ENCODE data around the gene NDST1. TPM values are rescaled to one million over a fixed set of nuclear protein-coding genes. Genes with fewer than 3 reads are reported as not detected.

Gene NDST1
- total RNA-seq, 1 donor from 2014 or later: 321 TPM

DNA sequence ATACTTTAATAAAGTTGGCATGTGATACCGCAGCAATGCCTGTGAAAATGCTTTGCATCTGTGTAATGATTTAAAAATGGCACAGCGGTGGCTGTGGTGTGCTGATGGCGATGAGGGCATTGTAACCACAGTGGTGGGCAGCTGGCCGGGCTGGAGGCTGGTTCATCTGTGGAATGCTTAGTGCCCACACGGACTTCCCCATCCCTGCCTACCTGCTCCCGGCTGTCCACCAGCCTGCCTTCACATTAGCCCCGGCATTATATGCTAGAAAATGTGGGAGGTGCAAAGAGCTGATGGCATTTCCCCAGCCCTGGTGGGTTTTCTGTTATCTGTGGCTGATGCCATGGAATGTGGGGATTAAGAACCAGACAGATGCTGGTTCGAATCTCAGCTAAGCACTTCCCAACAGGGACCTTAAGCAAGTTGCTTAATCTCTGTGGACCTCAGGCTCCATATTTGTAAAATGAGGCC lies 2.9 kb upstream of the NDST1 start:
- no peak overlapping the region for H3K4me3 ChIP-seq (ENCODE audit: insufficient read depth, low read depth, low read length)
- H3K4me3 Mint-ChIP-seq (ENCODE audit: unreplicated experiment): no peak overlapping the region
- peaks cover 59% of the 10 kb centered on the region for H3K4me1 ChIP-seq (ENCODE audit: insufficient read depth, low read length)
- DNase-seq (ENCODE audit: low read depth) (peak; percentile 58), FAIRE-seq (no peak)
- no peaks in the 10 kb centered on the region for H3K9me3 ChIP-seq (ENCODE audit: insufficient read depth, low read depth, low read length)
- peaks cover 99% of the 10 kb centered on the region for H4K20me1 ChIP-seq (ENCODE audit: insufficient read depth, low read length)
- no peaks in the 10 kb centered on the region for H3K9me3 Mint-ChIP-seq (ENCODE audit: unreplicated experiment)
- TF ChIP-seq, protein P1, sequence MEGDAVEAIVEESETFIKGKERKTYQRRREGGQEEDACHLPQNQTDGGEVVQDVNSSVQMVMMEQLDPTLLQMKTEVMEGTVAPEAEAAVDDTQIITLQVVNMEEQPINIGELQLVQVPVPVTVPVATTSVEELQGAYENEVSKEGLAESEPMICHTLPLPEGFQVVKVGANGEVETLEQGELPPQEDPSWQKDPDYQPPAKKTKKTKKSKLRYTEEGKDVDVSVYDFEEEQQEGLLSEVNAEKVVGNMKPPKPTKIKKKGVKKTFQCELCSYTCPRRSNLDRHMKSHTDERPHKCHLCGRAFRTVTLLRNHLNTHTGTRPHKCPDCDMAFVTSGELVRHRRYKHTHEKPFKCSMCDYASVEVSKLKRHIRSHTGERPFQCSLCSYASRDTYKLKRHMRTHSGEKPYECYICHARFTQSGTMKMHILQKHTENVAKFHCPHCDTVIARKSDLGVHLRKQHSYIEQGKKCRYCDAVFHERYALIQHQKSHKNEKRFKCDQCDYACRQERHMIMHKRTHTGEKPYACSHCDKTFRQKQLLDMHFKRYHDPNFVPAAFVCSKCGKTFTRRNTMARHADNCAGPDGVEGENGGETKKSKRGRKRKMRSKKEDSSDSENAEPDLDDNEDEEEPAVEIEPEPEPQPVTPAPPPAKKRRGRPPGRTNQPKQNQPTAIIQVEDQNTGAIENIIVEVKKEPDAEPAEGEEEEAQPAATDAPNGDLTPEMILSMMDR (IDR thresholded peaks at IDR 0.05; ENCODE audit: insufficient read depth, low read depth, low read length): no peak
- TF ChIP-seq EZH2 (IDR thresholded peaks at IDR 0.05; ENCODE audit: insufficient read depth, low read length): no peak
- no peaks in the 10 kb centered on the region for H3K27me3 ChIP-seq (ENCODE audit: insufficient read depth, low read length)
- peaks cover 14% of the 10 kb centered on the region for H3K36me3 Mint-ChIP-seq (ENCODE audit: low read depth, unreplicated experiment)
- no peaks in the 10 kb centered on the region for H3K27me3 Mint-ChIP-seq (ENCODE audit: low read depth, unreplicated experiment)
- H2AFZ ChIP-seq (ENCODE audit: low read depth, low read length): no peak overlapping the region
- peaks cover 3% of the 10 kb centered on the region for H3K36me3 ChIP-seq (ENCODE audit: insufficient read depth, low read length)
- H3K4me1 Mint-ChIP-seq (ENCODE audit: low read depth, unreplicated experiment): peaks cover 59% of the 10 kb centered on the region
- peak overlapping the region; percentile 64 for H3K27ac ChIP-seq (ENCODE audit: low read depth, low read length)
- H3K79me2 ChIP-seq (ENCODE audit: insufficient read depth, low read length): peaks cover 100% of the 10 kb centered on the region
- peak overlapping the region; percentile 50 for H3K9ac ChIP-seq (ENCODE audit: low read length)
- peak overlapping the region; percentile 44 for H3K27ac Mint-ChIP-seq (ENCODE audit: unreplicated experiment)
- H3K4me2 ChIP-seq (ENCODE audit: low read length): peak overlapping the region; percentile 16

DNA sequence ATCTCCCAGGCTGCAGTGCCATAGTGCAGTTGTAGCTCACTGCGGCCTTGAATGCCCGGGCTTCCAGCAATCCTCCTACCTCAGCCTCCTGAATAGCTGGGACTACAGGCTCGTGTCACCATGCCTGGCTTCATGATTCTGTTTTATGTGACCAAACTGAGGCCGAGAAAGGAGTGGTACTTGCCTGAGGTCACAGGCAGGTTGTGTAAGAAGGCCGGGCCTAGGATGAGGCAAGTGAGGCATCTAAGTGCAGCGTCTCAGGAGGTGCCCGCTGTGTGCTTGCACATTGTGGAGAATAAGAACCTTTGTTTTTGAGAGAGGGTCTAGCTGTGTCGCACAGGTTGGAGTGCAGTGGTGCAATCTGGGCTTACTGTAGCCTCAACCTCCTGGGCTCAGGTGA lies 2.1 kb upstream of the NDST1 start:
- H3K9me3 ChIP-seq (ENCODE audit: insufficient read depth, low read depth, low read length): no peaks in the 10 kb centered on the region
- TF ChIP-seq, protein P1 (IDR thresholded peaks at IDR 0.05; ENCODE audit: insufficient read depth, low read depth, low read length): no peak
- TF ChIP-seq EZH2 (IDR thresholded peaks at IDR 0.05; ENCODE audit: insufficient read depth, low read length): no peak
- H4K20me1 ChIP-seq (ENCODE audit: insufficient read depth, low read length): peaks cover 99% of the 10 kb centered on the region
- peaks cover 62% of the 10 kb centered on the region for H3K4me1 ChIP-seq (ENCODE audit: insufficient read depth, low read length)
- H3K27ac Mint-ChIP-seq (ENCODE audit: unreplicated experiment): no peak overlapping the region
- H2AFZ ChIP-seq (ENCODE audit: low read depth, low read length): no peak overlapping the region
- peaks cover 60% of the 10 kb centered on the region for H3K4me1 Mint-ChIP-seq (ENCODE audit: low read depth, unreplicated experiment)
- no peak overlapping the region for H3K4me3 Mint-ChIP-seq (ENCODE audit: unreplicated experiment)
- H3K9me3 Mint-ChIP-seq (ENCODE audit: unreplicated experiment): no peaks in the 10 kb centered on the region
- peak overlapping the region; percentile 64 for H3K27ac ChIP-seq (ENCODE audit: low read depth, low read length)
- peaks cover 100% of the 10 kb centered on the region for H3K79me2 ChIP-seq (ENCODE audit: insufficient read depth, low read length)
- H3K4me3 ChIP-seq (ENCODE audit: insufficient read depth, low read depth, low read length): no peak overlapping the region
- H3K27me3 ChIP-seq (ENCODE audit: insufficient read depth, low read length): no peaks in the 10 kb centered on the region
- H3K4me2 ChIP-seq (ENCODE audit: low read length): no peak overlapping the region
- DNase-seq (ENCODE audit: low read depth): no peak
- H3K27me3 Mint-ChIP-seq (ENCODE audit: low read depth, unreplicated experiment): no peaks in the 10 kb centered on the region
- peaks cover 14% of the 10 kb centered on the region for H3K36me3 Mint-ChIP-seq (ENCODE audit: low read depth, unreplicated experiment)
- FAIRE-seq: no peak
- H3K9ac ChIP-seq (ENCODE audit: low read length): no peak overlapping the region
- peaks cover 3% of the 10 kb centered on the region for H3K36me3 ChIP-seq (ENCODE audit: insufficient read depth, low read length)

Measured in astrocyte (in vitro differentiated cells and primary cell).